Measurements from ENCODE around the gene ZWILCH. TPM values are rescaled to one million over a fixed set of nuclear protein-coding genes. Genes with fewer than 3 reads are reported as not detected.

ZWILCH gene
- total RNA-seq, 1 donor from 2014 or later, result 30.9 TPM

- Mint-ChIP-seq H3K27me3 (ENCODE audit: low read depth) (no peaks in the 10 kb centered on the region), H3K4me1 (peaks cover 19% of the 10 kb centered on the region), H3K9me3 (no peaks in the 10 kb centered on the region), H3K27ac (ENCODE audit: unreplicated experiment) (peak overlapping the region; percentile 67), H3K36me3 (ENCODE audit: low read depth) (no peaks in the 10 kb centered on the region), H3K4me3 (no peak overlapping the region)
- DNase-seq (ENCODE audit: low read depth, low spot score), result no peak
- TF ChIP-seq, protein P1, sequence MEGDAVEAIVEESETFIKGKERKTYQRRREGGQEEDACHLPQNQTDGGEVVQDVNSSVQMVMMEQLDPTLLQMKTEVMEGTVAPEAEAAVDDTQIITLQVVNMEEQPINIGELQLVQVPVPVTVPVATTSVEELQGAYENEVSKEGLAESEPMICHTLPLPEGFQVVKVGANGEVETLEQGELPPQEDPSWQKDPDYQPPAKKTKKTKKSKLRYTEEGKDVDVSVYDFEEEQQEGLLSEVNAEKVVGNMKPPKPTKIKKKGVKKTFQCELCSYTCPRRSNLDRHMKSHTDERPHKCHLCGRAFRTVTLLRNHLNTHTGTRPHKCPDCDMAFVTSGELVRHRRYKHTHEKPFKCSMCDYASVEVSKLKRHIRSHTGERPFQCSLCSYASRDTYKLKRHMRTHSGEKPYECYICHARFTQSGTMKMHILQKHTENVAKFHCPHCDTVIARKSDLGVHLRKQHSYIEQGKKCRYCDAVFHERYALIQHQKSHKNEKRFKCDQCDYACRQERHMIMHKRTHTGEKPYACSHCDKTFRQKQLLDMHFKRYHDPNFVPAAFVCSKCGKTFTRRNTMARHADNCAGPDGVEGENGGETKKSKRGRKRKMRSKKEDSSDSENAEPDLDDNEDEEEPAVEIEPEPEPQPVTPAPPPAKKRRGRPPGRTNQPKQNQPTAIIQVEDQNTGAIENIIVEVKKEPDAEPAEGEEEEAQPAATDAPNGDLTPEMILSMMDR (conservative IDR thresholded peaks at IDR 0.05), result no peak
These were observed 65.8 kb downstream of the ZWILCH start for GRCh38 chr15:66570842-66571478.

GRCh38 chr15:66572146-66572545, 67.0 kb downstream of the ZWILCH start:
- no peak overlapping the region for H3K27ac Mint-ChIP-seq (ENCODE audit: unreplicated experiment)
- no peak overlapping the region for H3K4me3 Mint-ChIP-seq
- H3K4me1 Mint-ChIP-seq, result peaks cover 7% of the 10 kb centered on the region
- H3K36me3 Mint-ChIP-seq (ENCODE audit: low read depth), result no peaks in the 10 kb centered on the region
- TF ChIP-seq, protein P1 (conservative IDR thresholded peaks at IDR 0.05), result no peak
- H3K27me3 Mint-ChIP-seq (ENCODE audit: low read depth), result no peaks in the 10 kb centered on the region
- DNase-seq (ENCODE audit: low read depth, low spot score), result no peak
- no peaks in the 10 kb centered on the region for H3K9me3 Mint-ChIP-seq

- H3K36me3 Mint-ChIP-seq (ENCODE audit: low read depth), result no peaks in the 10 kb centered on the region
These were observed 68.2 kb downstream of the ZWILCH start for GRCh38 chr15:66573348-66573718.

GRCh38 chr15:66573719-66574595, 68.8 kb downstream of the ZWILCH start:
- TF ChIP-seq, protein P1 (conservative IDR thresholded peaks at IDR 0.05), result no peak
- peaks cover 5% of the 10 kb centered on the region for H3K4me1 Mint-ChIP-seq
- no peaks in the 10 kb centered on the region for H3K9me3 Mint-ChIP-seq
- no peak for DNase-seq (ENCODE audit: low read depth, low spot score)
- peak overlapping the region; percentile 1 for H3K27ac Mint-ChIP-seq (ENCODE audit: unreplicated experiment)
- no peaks in the 10 kb centered on the region for H3K27me3 Mint-ChIP-seq (ENCODE audit: low read depth)
- H3K36me3 Mint-ChIP-seq (ENCODE audit: low read depth), result no peaks in the 10 kb centered on the region
- H3K4me3 Mint-ChIP-seq, result no peak overlapping the region

More at GRCh38 chr15:66573348-66573718, 68.2 kb downstream of the ZWILCH start:
- Mint-ChIP-seq H3K27me3 (ENCODE audit: low read depth) (no peaks in the 10 kb centered on the region), H3K4me3 (no peak overlapping the region), H3K27ac (ENCODE audit: unreplicated experiment) (no peak overlapping the region), H3K4me1 (peaks cover 5% of the 10 kb centered on the region), H3K9me3 (no peaks in the 10 kb centered on the region)
- TF ChIP-seq, protein P1 (conservative IDR thresholded peaks at IDR 0.05), result no peak
- DNase-seq (ENCODE audit: low read depth, low spot score), result no peak

DNA sequence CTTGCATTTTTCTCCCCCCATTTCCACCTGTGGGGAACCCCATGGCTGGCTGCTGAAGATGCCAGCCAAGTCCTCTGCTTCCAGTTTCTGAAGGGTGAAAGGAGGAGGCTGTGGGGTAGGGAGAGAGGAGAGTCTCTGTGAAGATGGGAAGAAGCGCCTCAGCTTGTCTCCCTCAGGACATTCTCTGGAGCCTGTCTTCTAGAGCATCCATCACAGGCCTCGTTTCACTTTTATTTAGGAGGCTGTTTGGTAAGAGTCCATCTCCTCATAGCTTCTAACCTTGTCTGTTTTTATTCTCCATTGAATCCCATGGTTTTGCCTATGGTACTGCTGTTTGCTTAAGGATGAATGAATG, 69.4 kb downstream of the ZWILCH start:
- TF ChIP-seq, protein P1 (conservative IDR thresholded peaks at IDR 0.05), result no peak
- Mint-ChIP-seq H3K27ac (ENCODE audit: unreplicated experiment) (no peak overlapping the region), H3K36me3 (ENCODE audit: low read depth) (no peaks in the 10 kb centered on the region), H3K4me1 (peaks cover 5% of the 10 kb centered on the region), H3K4me3 (no peak overlapping the region), H3K27me3 (ENCODE audit: low read depth) (no peaks in the 10 kb centered on the region), H3K9me3 (no peaks in the 10 kb centered on the region)
- no peak for DNase-seq (ENCODE audit: low read depth, low spot score)

Data from neural crest cell (in vitro differentiated cells).